ENCODE data around the gene SF3B2.

GRCh38 chr11:66046901-66047300 is 5.3 kb upstream of the SF3B2 start:
- TF ChIP-seq CTCF (conservative IDR thresholded peaks at IDR 0.05; ENCODE audit: low read length): no peak
- no peak for TF ChIP-seq EZH2phosphoT487 (IDR thresholded peaks at IDR 0.05; ENCODE audit: borderline replicate concordance, low read depth, low read length)

All from OCI-LY7 (cell line).